Measurements from ENCODE around the gene COL6A2. TPM values are rescaled to one million over a fixed set of nuclear protein-coding genes. Genes with fewer than 3 reads are reported as not detected.

The COL6A2 gene
- total RNA-seq, 4 donors from 2014 or later: 942 to 1,525 (median 1,202) TPM

GRCh38 chr21:46111193-46111571, 13.3 kb downstream of the COL6A2 start:
- H3K4me3 ChIP-seq: no peak overlapping the region
- TF ChIP-seq POLR2AphosphoS5 (IDR thresholded peaks at IDR 0.05) (no peak), EP300 (IDR thresholded peaks at IDR 0.05) (no peak), POLR2A (IDR thresholded peaks at IDR 0.05; ENCODE audit: low read depth) (no peak)
- TF ChIP-seq, protein P1, sequence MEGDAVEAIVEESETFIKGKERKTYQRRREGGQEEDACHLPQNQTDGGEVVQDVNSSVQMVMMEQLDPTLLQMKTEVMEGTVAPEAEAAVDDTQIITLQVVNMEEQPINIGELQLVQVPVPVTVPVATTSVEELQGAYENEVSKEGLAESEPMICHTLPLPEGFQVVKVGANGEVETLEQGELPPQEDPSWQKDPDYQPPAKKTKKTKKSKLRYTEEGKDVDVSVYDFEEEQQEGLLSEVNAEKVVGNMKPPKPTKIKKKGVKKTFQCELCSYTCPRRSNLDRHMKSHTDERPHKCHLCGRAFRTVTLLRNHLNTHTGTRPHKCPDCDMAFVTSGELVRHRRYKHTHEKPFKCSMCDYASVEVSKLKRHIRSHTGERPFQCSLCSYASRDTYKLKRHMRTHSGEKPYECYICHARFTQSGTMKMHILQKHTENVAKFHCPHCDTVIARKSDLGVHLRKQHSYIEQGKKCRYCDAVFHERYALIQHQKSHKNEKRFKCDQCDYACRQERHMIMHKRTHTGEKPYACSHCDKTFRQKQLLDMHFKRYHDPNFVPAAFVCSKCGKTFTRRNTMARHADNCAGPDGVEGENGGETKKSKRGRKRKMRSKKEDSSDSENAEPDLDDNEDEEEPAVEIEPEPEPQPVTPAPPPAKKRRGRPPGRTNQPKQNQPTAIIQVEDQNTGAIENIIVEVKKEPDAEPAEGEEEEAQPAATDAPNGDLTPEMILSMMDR (IDR thresholded peaks at IDR 0.05): no peak
- DNase-seq (ENCODE audit: extremely low spot score): no peak
- 86% methylated on average over 11 of the region's 12 CpGs for WGBS
- H3K9me3 ChIP-seq: peaks cover 0 to 12% (median 0%) of the 10 kb centered on the region in 4 donors
- H3K4me1 ChIP-seq: peaks cover 24 to 40% (median 34%) of the 10 kb centered on the region in 4 donors
- peak overlapping the region; percentile 60 to 72 (median 66) for H3K27ac ChIP-seq (replicated peaks in 1 of 4)
- intact Hi-C loops (cut with DNase I): no loop called here
- H3K36me3 ChIP-seq: peaks cover 42 to 64% (median 50%) of the 10 kb centered on the region in 4 donors
- no peaks in the 10 kb centered on the region for H3K27me3 ChIP-seq

DNA sequence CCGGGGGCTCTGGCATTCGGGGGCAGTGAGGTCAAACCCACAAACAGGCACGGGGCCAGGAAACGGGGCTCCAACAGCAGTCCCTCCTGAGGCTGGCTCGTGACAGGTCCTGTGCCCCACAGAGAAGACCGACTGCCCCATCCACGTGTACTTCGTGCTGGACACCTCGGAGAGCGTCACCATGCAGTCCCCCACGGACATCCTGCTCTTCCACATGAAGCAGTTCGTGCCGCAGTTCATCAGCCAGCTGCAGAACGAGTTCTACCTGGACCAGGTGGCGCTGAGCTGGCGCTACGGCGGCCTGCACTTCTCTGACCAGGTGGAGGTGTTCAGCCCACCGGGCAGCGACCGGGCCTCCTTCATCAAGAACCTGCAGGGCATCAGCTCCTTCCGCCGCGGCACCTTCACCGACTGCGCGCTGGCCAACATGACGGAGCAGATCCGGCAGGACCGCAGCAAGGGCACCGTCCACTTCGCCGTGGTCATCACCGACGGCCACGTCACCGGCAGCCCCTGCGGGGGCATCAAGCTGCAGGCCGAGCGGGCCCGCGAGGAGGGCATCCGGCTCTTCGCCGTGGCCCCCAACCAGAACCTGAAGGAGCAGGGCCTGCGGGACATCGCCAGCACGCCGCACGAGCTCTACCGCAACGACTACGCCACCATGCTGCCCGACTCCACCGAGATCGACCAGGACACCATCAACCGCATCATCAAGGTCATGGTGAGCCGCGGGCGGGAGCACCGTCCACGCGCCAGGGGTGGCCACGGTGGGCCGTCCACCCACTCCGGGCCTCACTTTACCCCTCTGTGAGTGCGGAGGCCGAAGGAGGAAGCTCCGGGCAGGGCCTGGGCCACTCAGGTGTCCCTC, 14.2 kb downstream of the COL6A2 start:
- 93% methylated on average over 47 of the region's 69 CpGs for WGBS
- no peaks in the 10 kb centered on the region for H3K27me3 ChIP-seq
- peaks cover 51 to 73% (median 59%) of the 10 kb centered on the region in 4 donors for H3K36me3 ChIP-seq
- peaks cover 24 to 38% (median 33%) of the 10 kb centered on the region in 4 donors for H3K4me1 ChIP-seq
- no peak overlapping the region for H3K4me3 ChIP-seq
- no peak for TF ChIP-seq POLR2A (IDR thresholded peaks at IDR 0.05; ENCODE audit: low read depth)
- no peak for TF ChIP-seq POLR2AphosphoS5 (IDR thresholded peaks at IDR 0.05)
- TF ChIP-seq EP300 (IDR thresholded peaks at IDR 0.05): no peak
- TF ChIP-seq, protein P1 (IDR thresholded peaks at IDR 0.05): no peak
- H3K9me3 ChIP-seq: peaks cover 0 to 12% (median 0%) of the 10 kb centered on the region in 4 donors
- intact Hi-C loops (cut with DNase I): no loop called here
- no peak overlapping the region for H3K27ac ChIP-seq (replicated peaks in 1 of 4)
- no peak for DNase-seq (ENCODE audit: extremely low spot score)

GRCh38 chr21:46112725-46113215, 14.9 kb downstream of the COL6A2 start:
- intact Hi-C loops (cut with DNase I): no loop called here
- no peak overlapping the region for H3K27ac ChIP-seq (replicated peaks in 1 of 4)
- DNase-seq (ENCODE audit: extremely low spot score): no peak
- H3K4me3 ChIP-seq: no peak overlapping the region
- no peak for TF ChIP-seq POLR2A (IDR thresholded peaks at IDR 0.05; ENCODE audit: low read depth)
- peaks cover 58 to 79% (median 66%) of the 10 kb centered on the region in 4 donors for H3K36me3 ChIP-seq
- peaks cover 0 to 9% (median 0%) of the 10 kb centered on the region in 4 donors for H3K9me3 ChIP-seq
- WGBS: 77% methylated on average over 11 of the region's 20 CpGs
- peaks cover 24 to 35% (median 32%) of the 10 kb centered on the region in 4 donors for H3K4me1 ChIP-seq
- H3K27me3 ChIP-seq: no peaks in the 10 kb centered on the region

DNA sequence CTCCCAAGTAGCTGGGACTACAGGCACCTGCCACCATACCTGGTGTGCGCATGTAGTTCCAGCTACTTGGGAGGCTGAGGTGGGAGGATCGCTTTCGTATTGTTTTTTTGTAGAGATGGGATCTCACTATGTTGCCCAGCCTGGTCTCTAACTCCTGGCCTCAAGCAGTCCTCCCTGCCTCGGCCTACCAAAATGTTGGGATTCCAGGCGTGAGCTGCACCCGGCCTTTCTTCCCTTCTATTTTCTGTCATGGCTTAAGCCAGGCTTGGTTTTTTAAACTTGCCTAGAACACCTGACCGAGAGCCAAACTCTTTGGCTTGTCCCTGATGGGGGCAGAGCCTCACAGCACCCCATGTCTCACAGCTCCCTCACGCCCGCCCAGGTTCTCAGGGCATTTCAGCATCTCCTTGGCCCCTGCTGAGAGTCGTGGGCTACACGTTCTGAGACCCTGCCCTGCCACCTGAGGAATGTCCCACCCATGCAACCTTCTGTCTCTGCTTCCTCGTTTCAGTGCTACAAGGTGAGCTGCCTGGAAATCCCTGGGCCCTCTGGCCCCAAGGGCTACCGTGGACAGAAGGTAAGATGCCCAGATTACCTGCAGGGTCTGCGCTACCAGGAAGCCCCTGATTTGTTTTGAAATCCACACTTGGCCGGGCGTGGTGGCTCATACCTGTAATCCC, 15.7 kb downstream of the COL6A2 start:
- TF ChIP-seq POLR2AphosphoS5 (IDR thresholded peaks at IDR 0.05) (no peak), POLR2A (IDR thresholded peaks at IDR 0.05; ENCODE audit: low read depth) (no peak), EP300 (IDR thresholded peaks at IDR 0.05) (no peak)
- TF ChIP-seq, protein P1 (IDR thresholded peaks at IDR 0.05): no peak
- H3K27me3 ChIP-seq: no peaks in the 10 kb centered on the region
- DNase-seq (ENCODE audit: extremely low spot score): no peak
- no peak overlapping the region for H3K27ac ChIP-seq (replicated peaks in 1 of 4)
- H3K4me3 ChIP-seq: no peak overlapping the region
- peaks cover 0 to 5% (median 0%) of the 10 kb centered on the region in 4 donors for H3K9me3 ChIP-seq
- WGBS: 94% methylated on average over 13 of the region's 16 CpGs
- intact Hi-C loops (cut with DNase I): no loop called here
- H3K36me3 ChIP-seq: peaks cover 66 to 88% (median 75%) of the 10 kb centered on the region in 4 donors
- peaks cover 24 to 31% (median 28%) of the 10 kb centered on the region in 4 donors for H3K4me1 ChIP-seq

DNA sequence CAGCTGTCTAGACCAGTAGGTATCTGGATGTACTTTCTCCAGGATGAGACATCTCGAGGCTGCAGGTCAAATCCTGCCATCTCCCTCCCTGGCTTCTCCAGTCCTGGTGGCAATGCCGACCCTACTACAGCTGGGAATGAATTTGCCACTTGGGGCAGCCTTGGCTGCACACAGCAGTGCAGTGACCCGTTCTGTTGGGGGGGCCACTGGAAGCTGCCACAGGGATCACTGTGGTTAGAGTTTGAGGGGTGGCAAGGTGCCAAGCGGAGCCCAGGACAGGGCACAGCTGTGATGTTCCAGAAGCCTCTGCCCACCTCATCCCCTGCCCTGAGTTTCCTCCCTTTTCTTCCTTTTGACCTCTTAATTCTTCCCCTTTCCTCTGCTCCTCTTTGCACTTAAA, 17.1 kb downstream of the COL6A2 start:
- peaks cover 13 to 18% (median 15%) of the 10 kb centered on the region in 4 donors for H3K4me1 ChIP-seq
- no peak overlapping the region for H3K4me3 ChIP-seq
- H3K27me3 ChIP-seq: no peaks in the 10 kb centered on the region
- peaks cover 0 to 5% (median 0%) of the 10 kb centered on the region in 4 donors for H3K9me3 ChIP-seq
- peaks cover 80 to 92% (median 88%) of the 10 kb centered on the region in 4 donors for H3K36me3 ChIP-seq
- no peak for DNase-seq (ENCODE audit: extremely low spot score)
- H3K27ac ChIP-seq (replicated peaks in 1 of 4): no peak overlapping the region
- WGBS: 90% methylated on average over 4 of the region's 4 CpGs
- intact Hi-C loops (cut with DNase I): no loop called here
- TF ChIP-seq EP300 (IDR thresholded peaks at IDR 0.05): no peak
- TF ChIP-seq, protein P1 (IDR thresholded peaks at IDR 0.05): no peak
- TF ChIP-seq POLR2A (IDR thresholded peaks at IDR 0.05; ENCODE audit: low read depth): no peak
- TF ChIP-seq POLR2AphosphoS5 (IDR thresholded peaks at IDR 0.05): peak in 1 of 2 donors; percentile 26

All from esophagus muscularis mucosa (tissue), 4 donors.